Esophagus squamous epithelium (tissue), 5 donors: ENCODE data around the gene IL17RB. TPM values are rescaled to one million over a fixed set of nuclear protein-coding genes. Genes with fewer than 3 reads are reported as not detected.

ENCODE experiments used
- DNase-seq: peaks from one replicate; lab custom pipeline; 2025; lab: John Stamatoyannopoulos, UW
- H3K27ac ChIP-seq, 4 donors: fragments of 200-600 bp; sonication (generic); one replicate each; pipeline ENCODE4 v1.5.1; 2016 to 2019; ENCODE audit warnings: mild to moderate bottlenecking in 1 of 4
- H3K27me3 ChIP-seq, 4 donors: fragments of 200-600 bp; sonication (generic); 1 replicate in 3 of 4; 2 replicates in 1 of 4; pipeline versions ENCODE4 v1.5.1 to v1.6.0; 2017 to 2021; ENCODE audit warnings: antibody characterized with exemption in 1 of 4
- H3K36me3 ChIP-seq, 3 donors: fragments of 200-600 bp; sonication (generic); one replicate each; pipeline ENCODE4 v1.5.1; 2016 to 2019
- H3K4me1 ChIP-seq, 3 donors: fragments of 200-600 bp; sonication (generic); one replicate each; pipeline ENCODE4 v1.5.1; 2017 to 2019
- H3K4me3 ChIP-seq, 4 donors: fragments of 200-600 bp; sonication (generic); 1 replicate in 3 of 4; 2 replicates in 1 of 4; pipeline ENCODE4 v1.5.1; 2016 to 2019; ENCODE audit warnings: mild to moderate bottlenecking in 2 of 4, moderate library complexity in 1 of 4
- H3K9me3 ChIP-seq, 3 donors: fragments of 200-600 bp; sonication (generic); one replicate each; pipeline ENCODE4 v1.5.1; 2016 to 2019
- CTCF ChIP-seq, 6 experiments: fragments of 450-650 bp in 4 of 6; fragments of 200-600 bp in 2 of 6; sonication (generic) in 2 of 6; IDR thresholded peaks; one replicate each; pipeline ENCODE4 v1.5.1; 2016 to 2019; ENCODE audit warnings: antibody characterized with exemption in 6 of 6, mild to moderate bottlenecking in 4 of 6, moderate library complexity in 4 of 6
- POLR2A ChIP-seq, 4 donors: fragments of 450-650 bp; IDR thresholded peaks; one replicate each; pipeline ENCODE4 v1.6.1; 2017; ENCODE audit warnings: antibody characterized with exemption in 4 of 4, mild to moderate bottlenecking in 4 of 4, moderate library complexity in 3 of 4
- WGBS, 2 donors: methylation state at CpG; one replicate each; pipeline ENCODE4 v1.1.5; 2018; 5-methylcytosine and 5-hydroxymethylcytosine counted together
- intact Hi-C: fragments of 100-400 bp; cut with DNase I; formaldehyde crosslinking; loops from one replicate; pipeline ENCODE4 v1.15.0; 2022
- total RNA-seq, 4 donors: library from RNA; depleted of rRNA; stranded (reverse); fragments of >200 nt; gene quantifications; one replicate each; pipeline ENCODE4 v1.1.0, GENCODE V29; 2016
- donor health status: DM: yes; HTN: yes; CAD: no.

The IL17RB gene
- total RNA-seq, 4 donors from 2014 or later = 0.23 to 0.66 (median 0.52) TPM

DNA sequence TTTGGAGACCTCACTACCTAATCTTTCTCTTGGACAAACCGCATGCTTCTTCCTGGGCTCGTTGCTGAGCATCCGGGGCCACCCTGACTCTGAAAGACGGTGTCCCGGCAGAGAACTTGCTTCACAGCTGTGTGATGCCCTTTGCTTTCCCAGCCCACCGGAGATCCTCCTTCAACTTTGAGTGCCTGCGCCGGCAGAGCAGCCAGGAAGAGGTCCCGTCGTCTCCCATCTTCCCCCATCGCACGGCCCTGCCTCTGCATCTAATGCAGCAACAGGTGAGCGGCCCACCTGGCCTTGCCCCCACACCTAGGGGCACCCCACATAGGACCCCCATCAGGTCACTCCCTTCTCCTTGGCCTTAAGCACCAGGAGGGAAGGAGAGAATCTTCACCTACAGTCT, 37.9 kb upstream of the IL17RB start:
- Histone ChIP-seq H3K36me3 (no peaks in the 10 kb centered on the region), H3K27ac (no peak overlapping the region), H3K4me1 (no peaks in the 10 kb centered on the region), H3K4me3 (no peak overlapping the region), H3K27me3 (peaks cover 0 to 45% (median 0%) of the 10 kb centered on the region in 4 donors), H3K9me3 (no peaks in the 10 kb centered on the region)
- DNase-seq = no peak
- intact Hi-C loops = no loop called here
- 93 to 100% methylated on average over 2 to 13 of the region's 13 CpGs for WGBS, 2 donors
- no peak for TF ChIP-seq POLR2A (IDR thresholded peaks at IDR 0.05)
- TF ChIP-seq CTCF (IDR thresholded peaks at IDR 0.05) = no peak

DNA sequence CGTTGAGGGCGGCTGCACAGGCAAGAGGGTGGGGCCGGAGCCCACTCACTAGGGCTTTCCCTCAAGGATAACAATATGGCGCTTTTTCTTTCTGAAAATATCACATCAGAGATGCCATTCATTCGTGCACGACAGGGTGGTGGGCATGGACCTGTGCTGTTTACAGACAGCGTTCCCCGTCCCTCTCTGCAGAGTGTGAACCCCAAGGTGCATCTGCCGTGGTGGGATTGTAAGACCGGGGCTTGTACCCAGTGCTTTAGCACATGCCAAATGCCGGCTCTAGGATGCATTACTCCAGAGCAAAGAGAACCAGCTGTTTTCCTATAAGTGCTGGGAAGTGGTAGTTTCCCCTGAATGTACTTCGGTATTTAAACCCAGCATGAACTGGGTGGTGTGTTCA, 37.1 kb upstream of the IL17RB start:
- DNase-seq = no peak
- intact Hi-C loops = no loop called here
- Histone ChIP-seq H3K4me3 (no peak overlapping the region), H3K9me3 (no peaks in the 10 kb centered on the region), H3K27ac (no peak overlapping the region), H3K4me1 (no peaks in the 10 kb centered on the region), H3K36me3 (no peaks in the 10 kb centered on the region), H3K27me3 (peaks cover 0 to 41% (median 0%) of the 10 kb centered on the region in 4 donors)
- TF ChIP-seq POLR2A (IDR thresholded peaks at IDR 0.05) (no peak), CTCF (IDR thresholded peaks at IDR 0.05) (no peak)
- WGBS, 2 donors = 75 to 83% methylated on average over 6 to 8 of the region's 12 CpGs

GRCh38 chr3:53809764-53810400, 36.5 kb upstream of the IL17RB start:
- no peaks in the 10 kb centered on the region for H3K36me3 ChIP-seq
- H3K9me3 ChIP-seq = no peaks in the 10 kb centered on the region
- H3K27ac ChIP-seq = no peak overlapping the region
- intact Hi-C loops = no loop called here
- no peak for TF ChIP-seq CTCF (IDR thresholded peaks at IDR 0.05)
- no peak for TF ChIP-seq POLR2A (IDR thresholded peaks at IDR 0.05)
- peaks cover 0 to 35% (median 0%) of the 10 kb centered on the region in 4 donors for H3K27me3 ChIP-seq
- no peak overlapping the region for H3K4me3 ChIP-seq
- 88 to 94% methylated on average over 11 to 15 of the region's 28 CpGs for WGBS, 2 donors
- no peaks in the 10 kb centered on the region for H3K4me1 ChIP-seq
- no peak for DNase-seq

- intact Hi-C loops = no loop called here
- WGBS, 2 donors = 90 to 93% methylated on average over 19 to 24 of the region's 24 CpGs
- H3K9me3 ChIP-seq = no peaks in the 10 kb centered on the region
Observed at GRCh38 chr3:53811143-53811927, 35.0 kb upstream of the IL17RB start.

More at GRCh38 chr3:53811143-53811927, 35.0 kb upstream of the IL17RB start:
- TF ChIP-seq POLR2A (IDR thresholded peaks at IDR 0.05) = no peak
- TF ChIP-seq CTCF (IDR thresholded peaks at IDR 0.05) = no peak
- no peak overlapping the region for H3K27ac ChIP-seq
- H3K4me3 ChIP-seq = no peak overlapping the region
- no peaks in the 10 kb centered on the region for H3K36me3 ChIP-seq
- H3K27me3 ChIP-seq = peaks cover 0 to 23% (median 0%) of the 10 kb centered on the region in 4 donors
- no peak for DNase-seq
- no peaks in the 10 kb centered on the region for H3K4me1 ChIP-seq
